ENCODE measurements around the gene BACH2. TPM values are rescaled to one million over a fixed set of nuclear protein-coding genes. Genes with fewer than 3 reads are reported as not detected.

The BACH2 gene
- total RNA-seq, 1 donor from 2014 or later: 0.89 TPM

GRCh38 chr6:90098001-90098531 lies 198.6 kb downstream of the BACH2 start:
- peak; percentile 88 for DNase-seq (ENCODE audit: low read depth)

GRCh38 chr6:90097356-90097755 lies 199.3 kb downstream of the BACH2 start:
- no peak for DNase-seq (ENCODE audit: low read depth)

- DNase-seq (ENCODE audit: low read depth): no peak
Observed at GRCh38 chr6:90096818-90097217, 199.8 kb downstream of the BACH2 start.

- no peak for DNase-seq (ENCODE audit: low read depth)
Observed at GRCh38 chr6:90095788-90096187, 200.9 kb downstream of the BACH2 start.

- no peak for DNase-seq (ENCODE audit: low read depth)
Observed at GRCh38 chr6:90095145-90095544, 201.5 kb downstream of the BACH2 start.

- DNase-seq (ENCODE audit: low read depth): no peak
Observed at GRCh38 chr6:90093558-90094073, 203.0 kb downstream of the BACH2 start.

- DNase-seq (ENCODE audit: low read depth): no peak
Observed at GRCh38 chr6:90090866-90091265, 205.8 kb downstream of the BACH2 start.

GRCh38 chr6:90088009-90088408 lies 208.6 kb downstream of the BACH2 start:
- DNase-seq (ENCODE audit: low read depth): peak; percentile 99

- peak; percentile 91 for DNase-seq (ENCODE audit: low read depth)
Observed at GRCh38 chr6:90087106-90087833, 209.4 kb downstream of the BACH2 start.

- peak; percentile 72 for DNase-seq (ENCODE audit: low read depth)
Observed at GRCh38 chr6:90086517-90086916, 210.1 kb downstream of the BACH2 start.

GRCh38 chr6:90083891-90084290 lies 212.8 kb downstream of the BACH2 start:
- no peak for DNase-seq (ENCODE audit: low read depth)

- DNase-seq (ENCODE audit: low read depth): no peak
Observed at GRCh38 chr6:90082847-90083246, 213.8 kb downstream of the BACH2 start.

GRCh38 chr6:90080876-90081481 lies 215.7 kb downstream of the BACH2 start:
- DNase-seq (ENCODE audit: low read depth): no peak

- no peak for DNase-seq (ENCODE audit: low read depth)
Observed at GRCh38 chr6:90079560-90080490, 216.8 kb downstream of the BACH2 start.

- DNase-seq (ENCODE audit: low read depth): no peak
Observed at GRCh38 chr6:90078513-90079289, 217.9 kb downstream of the BACH2 start.

GRCh38 chr6:90076511-90077415 lies 219.9 kb downstream of the BACH2 start:
- DNase-seq (ENCODE audit: low read depth): no peak

GRCh38 chr6:90074161-90074850 lies 222.3 kb downstream of the BACH2 start:
- DNase-seq (ENCODE audit: low read depth): peak; percentile 27

- DNase-seq (ENCODE audit: low read depth): no peak
Observed at GRCh38 chr6:90072935-90073464, 223.6 kb downstream of the BACH2 start.

GRCh38 chr6:90072501-90072900 lies 224.1 kb downstream of the BACH2 start:
- DNase-seq (ENCODE audit: low read depth): no peak
